Progenitor cell of endocrine pancreas (in vitro differentiated cells): ENCODE data around the gene HSD11B1. TPM values are rescaled to one million over a fixed set of nuclear protein-coding genes. Genes with fewer than 3 reads are reported as not detected.

Source experiments
- DNase-seq: peaks from one replicate; pipeline ENCODE4 v3.0.0; 2021; ENCODE audit warnings: low spot score; ENCODE audit not compliant: unreplicated experiment
- H3K27ac Mint-ChIP-seq: 2 replicates; pipeline ENCODE4 v1.8.0; 2021; ENCODE audit warnings: mild to moderate bottlenecking, moderate library complexity, mixed read lengths
- H3K27me3 Mint-ChIP-seq: 2 replicates; pipeline ENCODE4 v1.8.0; 2021; ENCODE audit warnings: mixed read lengths
- H3K36me3 Mint-ChIP-seq: 2 replicates; pipeline ENCODE4 v1.8.0; 2022; ENCODE audit warnings: mixed read lengths; ENCODE audit not compliant: insufficient read depth
- H3K4me1 Mint-ChIP-seq: 2 replicates; pipeline ENCODE4 v1.8.0; 2021; ENCODE audit warnings: low read depth, mixed read lengths
- H3K4me3 Mint-ChIP-seq: 2 replicates; pipeline ENCODE4 v1.8.0; 2021; ENCODE audit warnings: low read depth, mild to moderate bottlenecking, moderate library complexity, mixed read lengths
- H3K9me3 Mint-ChIP-seq: 2 replicates; pipeline ENCODE4 v1.8.0; 2021; ENCODE audit warnings: low read depth, mixed read lengths
- CTCF ChIP-seq: fragments of 200-600 bp; sonication (generic); IDR thresholded peaks from one replicate; pipeline ENCODE4 v1.5.0; 2021; ENCODE audit warnings: antibody characterized with exemption, mild to moderate bottlenecking; ENCODE audit not compliant: unreplicated experiment
- total RNA-seq: library from RNA; stranded (reverse); gene quantifications from 2 replicates; pipeline ENCODE4 v1.2.1, GENCODE V29; 2021

The HSD11B1 gene
- total RNA-seq, 1 donor from 2014 or later = not detected

DNA sequence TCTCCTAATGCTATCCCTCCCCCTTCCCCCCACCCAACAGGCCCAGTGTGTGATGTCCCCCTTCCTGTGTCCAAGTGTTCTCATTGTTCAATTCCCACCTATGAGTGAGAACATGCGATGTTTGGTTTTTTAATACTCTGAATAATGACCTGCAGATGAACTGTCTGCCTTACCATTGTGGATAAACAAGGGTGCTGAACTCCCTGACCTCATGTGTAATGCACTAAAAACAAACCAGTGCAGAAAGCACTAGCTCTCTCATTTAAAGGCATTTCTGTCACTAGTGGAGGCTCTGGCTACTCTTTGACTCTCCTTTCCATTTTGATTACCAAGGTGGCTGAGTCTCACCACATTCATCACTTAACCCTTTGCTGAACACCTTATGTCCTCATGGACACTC, 28.1 kb downstream of the HSD11B1 start:
- H3K36me3 Mint-ChIP-seq = no peaks in the 10 kb centered on the region
- H3K27ac Mint-ChIP-seq = no peak overlapping the region
- TF ChIP-seq CTCF = no peak
- no peak for DNase-seq
- no peaks in the 10 kb centered on the region for H3K4me1 Mint-ChIP-seq
- H3K27me3 Mint-ChIP-seq = peaks cover 14% of the 10 kb centered on the region
- H3K4me3 Mint-ChIP-seq = no peak overlapping the region
- peaks cover 4% of the 10 kb centered on the region for H3K9me3 Mint-ChIP-seq

DNA sequence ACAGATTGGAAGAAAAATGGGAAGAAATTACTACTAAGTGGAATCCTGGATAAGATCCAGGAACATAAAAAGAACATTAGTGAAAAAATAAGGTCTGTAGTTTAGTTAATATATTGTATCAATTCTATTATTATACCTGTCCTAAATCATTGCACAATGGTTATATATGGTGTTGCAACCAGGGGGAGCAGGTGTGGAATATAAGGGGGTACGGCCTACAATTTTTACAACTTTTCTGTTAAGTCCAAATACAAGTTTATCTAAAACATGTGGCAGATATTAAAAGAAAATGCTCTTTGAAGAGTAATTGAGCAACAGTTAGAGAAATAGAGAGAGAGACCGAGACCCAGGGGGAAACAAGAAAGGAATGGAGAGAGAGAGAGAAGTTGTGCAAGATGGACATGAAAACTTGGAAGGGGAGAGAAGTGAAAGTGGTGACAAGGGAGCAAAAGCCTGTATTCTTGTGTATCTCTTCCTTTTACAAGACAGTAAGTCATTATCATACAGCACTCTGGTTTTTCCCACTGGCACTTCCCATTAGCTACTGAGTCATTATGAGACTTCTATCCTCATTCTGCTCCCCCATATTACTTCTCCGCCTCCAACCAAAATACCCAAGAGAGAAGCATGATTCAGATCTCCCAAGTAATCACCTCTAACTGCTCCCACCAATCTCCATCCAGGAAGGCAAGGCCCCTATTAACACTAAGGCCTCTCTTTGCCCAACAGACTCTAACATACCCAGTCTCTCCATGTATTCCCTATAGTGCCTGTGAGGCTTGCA, 29.0 kb downstream of the HSD11B1 start:
- Mint-ChIP-seq H3K9me3 (peaks cover 4% of the 10 kb centered on the region), H3K36me3 (no peaks in the 10 kb centered on the region)

DNA sequence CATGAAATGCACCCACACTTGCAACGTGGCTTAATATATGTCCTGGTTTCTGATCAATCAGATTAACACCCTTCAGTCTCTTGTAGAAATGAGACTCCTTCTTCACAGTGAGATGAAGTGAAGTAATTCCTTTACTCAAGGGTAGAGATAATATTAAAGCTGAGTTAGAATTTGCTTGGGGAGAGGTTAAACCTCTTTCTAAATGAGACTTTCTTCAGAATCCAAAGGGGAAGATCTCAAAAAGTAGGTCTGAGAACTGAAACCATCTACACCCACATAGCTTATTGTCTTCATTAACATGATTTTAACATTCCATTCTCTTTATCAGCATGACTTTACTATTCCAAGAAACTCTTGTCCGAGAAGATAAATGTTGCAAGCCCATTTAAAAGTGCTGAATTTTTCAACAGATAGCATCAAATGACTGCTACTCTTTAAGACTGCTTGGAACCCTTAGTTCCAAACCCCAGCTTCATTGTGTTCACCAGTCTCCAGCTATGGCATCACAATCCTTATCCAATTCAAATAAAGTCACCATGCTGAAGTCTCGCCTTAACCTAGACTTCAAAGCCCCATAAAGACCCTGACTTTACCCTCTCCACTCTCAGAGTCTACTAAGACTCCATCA, 32.0 kb downstream of the HSD11B1 start:
- Mint-ChIP-seq H3K36me3 (no peaks in the 10 kb centered on the region), H3K9me3 (no peaks in the 10 kb centered on the region), H3K4me3 (no peak overlapping the region), H3K4me1 (no peaks in the 10 kb centered on the region), H3K27me3 (peaks cover 14% of the 10 kb centered on the region), H3K27ac (no peak overlapping the region)
- no peak for DNase-seq
- TF ChIP-seq CTCF = no peak

More for the DNA sequence above, 29.0 kb downstream of the HSD11B1 start:
- Mint-ChIP-seq H3K4me3 (no peak overlapping the region), H3K4me1 (no peaks in the 10 kb centered on the region), H3K27ac (no peak overlapping the region), H3K27me3 (peaks cover 14% of the 10 kb centered on the region)
- DNase-seq = no peak
- no peak for TF ChIP-seq CTCF

- no peak for TF ChIP-seq CTCF
- H3K4me1 Mint-ChIP-seq = no peaks in the 10 kb centered on the region
- no peaks in the 10 kb centered on the region for H3K36me3 Mint-ChIP-seq
- no peaks in the 10 kb centered on the region for H3K9me3 Mint-ChIP-seq
- no peak overlapping the region for H3K27ac Mint-ChIP-seq
- DNase-seq = no peak
- no peak overlapping the region for H3K4me3 Mint-ChIP-seq
- peaks cover 14% of the 10 kb centered on the region for H3K27me3 Mint-ChIP-seq
Measured at GRCh38 chr1:209737118-209737505, 32.5 kb downstream of the HSD11B1 start.

- no peak for TF ChIP-seq CTCF
- no peak overlapping the region for H3K27ac Mint-ChIP-seq
- DNase-seq = no peak
- no peaks in the 10 kb centered on the region for H3K36me3 Mint-ChIP-seq
- no peak overlapping the region for H3K4me3 Mint-ChIP-seq
- no peaks in the 10 kb centered on the region for H3K4me1 Mint-ChIP-seq
- peaks cover 14% of the 10 kb centered on the region for H3K27me3 Mint-ChIP-seq
- no peaks in the 10 kb centered on the region for H3K9me3 Mint-ChIP-seq
Measured at GRCh38 chr1:209738270-209738669, 33.6 kb downstream of the HSD11B1 start.
